Endothelial cell of umbilical vein (primary cell): ENCODE measurements around the gene FAM78A.

Experiments
- EZH2 ChIP-seq: IDR thresholded peaks from 2 replicates; pipeline ENCODE4 v1.6.1; 2012; ENCODE audit warnings: borderline replicate concordance, low read depth, mild to moderate bottlenecking, moderate library complexity, low read length, inconsistent platforms; ENCODE audit not compliant: severe bottlenecking
- FOS ChIP-seq: IDR thresholded peaks from 2 replicates; pipeline ENCODE4 v1.6.1; 2011; ENCODE audit warnings: mild to moderate bottlenecking, low read length, moderate library complexity, borderline replicate concordance; ENCODE audit not compliant: insufficient read depth
- JUN ChIP-seq: IDR thresholded peaks from 2 replicates; pipeline ENCODE4 v1.6.1; 2011; ENCODE audit warnings: borderline replicate concordance, low read depth; ENCODE audit not compliant: insufficient read length, insufficient read depth
- POLR2A ChIP-seq: IDR thresholded peaks from 2 replicates; pipeline ENCODE4 v1.6.1; 2012; ENCODE audit warnings: low read depth, mild to moderate bottlenecking, control low read depth, low read length
- TF ChIP-seq, protein P1 (sequence below), 2 donors: IDR thresholded peaks; 1 replicate in 1 of 2; 2 replicates in 1 of 2; pipeline ENCODE4 v1.5.1; 2011; ENCODE audit warnings: low read length in 2 of 2, mild to moderate bottlenecking in 2 of 2, moderate library complexity in 2 of 2, control low read depth in 1 of 2, inconsistent platforms in 1 of 2, low read depth in 1 of 2; ENCODE audit not compliant: insufficient read depth in 1 of 2; ENCODE audit errors: extremely low read depth in 1 of 2

DNA sequence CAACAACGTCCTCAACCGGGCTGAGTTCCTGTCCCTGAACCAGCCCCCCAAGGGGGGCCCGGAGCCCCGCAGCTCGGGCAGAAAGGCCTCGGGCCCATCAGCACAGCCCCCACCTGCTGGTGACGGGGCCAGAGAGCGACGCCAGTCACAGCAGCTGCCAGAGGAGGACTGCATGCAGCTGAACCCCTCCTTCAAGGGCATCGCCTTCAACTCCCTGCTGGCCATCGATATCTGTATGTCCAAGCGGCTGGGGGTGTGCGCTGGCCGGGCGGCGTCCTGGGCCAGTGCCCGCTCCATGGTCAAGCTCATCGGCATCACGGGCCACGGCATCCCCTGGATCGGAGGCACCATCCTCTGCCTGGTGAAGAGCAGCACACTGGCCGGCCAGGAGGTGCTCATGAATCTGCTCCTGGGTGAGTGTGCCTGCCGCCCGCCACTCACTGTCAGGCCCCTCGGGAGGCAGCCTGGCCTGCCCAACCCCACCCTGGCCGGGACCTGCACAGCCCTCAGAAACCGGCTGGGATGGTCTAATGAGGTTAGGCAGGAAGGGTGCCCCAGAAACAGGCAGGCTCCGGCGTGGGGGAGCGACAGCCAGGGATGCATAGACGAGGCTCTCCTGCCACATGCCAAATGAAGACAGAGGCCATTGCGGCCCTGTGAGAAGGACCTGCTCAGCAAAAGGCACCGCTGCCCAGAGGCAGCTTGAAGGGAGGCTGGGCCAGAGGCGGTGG is 13.9 kb upstream of the FAM78A start:
- TF ChIP-seq EZH2 (no peak), POLR2A (no peak), JUN (no peak), FOS (no peak)
- TF ChIP-seq, protein P1, sequence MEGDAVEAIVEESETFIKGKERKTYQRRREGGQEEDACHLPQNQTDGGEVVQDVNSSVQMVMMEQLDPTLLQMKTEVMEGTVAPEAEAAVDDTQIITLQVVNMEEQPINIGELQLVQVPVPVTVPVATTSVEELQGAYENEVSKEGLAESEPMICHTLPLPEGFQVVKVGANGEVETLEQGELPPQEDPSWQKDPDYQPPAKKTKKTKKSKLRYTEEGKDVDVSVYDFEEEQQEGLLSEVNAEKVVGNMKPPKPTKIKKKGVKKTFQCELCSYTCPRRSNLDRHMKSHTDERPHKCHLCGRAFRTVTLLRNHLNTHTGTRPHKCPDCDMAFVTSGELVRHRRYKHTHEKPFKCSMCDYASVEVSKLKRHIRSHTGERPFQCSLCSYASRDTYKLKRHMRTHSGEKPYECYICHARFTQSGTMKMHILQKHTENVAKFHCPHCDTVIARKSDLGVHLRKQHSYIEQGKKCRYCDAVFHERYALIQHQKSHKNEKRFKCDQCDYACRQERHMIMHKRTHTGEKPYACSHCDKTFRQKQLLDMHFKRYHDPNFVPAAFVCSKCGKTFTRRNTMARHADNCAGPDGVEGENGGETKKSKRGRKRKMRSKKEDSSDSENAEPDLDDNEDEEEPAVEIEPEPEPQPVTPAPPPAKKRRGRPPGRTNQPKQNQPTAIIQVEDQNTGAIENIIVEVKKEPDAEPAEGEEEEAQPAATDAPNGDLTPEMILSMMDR (IDR thresholded peaks at IDR 0.05; ENCODE audit: extremely low read depth in 1 of 2, insufficient read depth in 1 of 2, low read depth in 1 of 2, low read length in 2 of 2): no peak
